Prostate gland (tissue), 2 donors: ENCODE measurements around the gene AK8.

Experiments used
- CTCF ChIP-seq, 4 experiments: fragments of 200-600 bp in 2 of 4; fragments of 450-650 bp in 2 of 4; sonication (generic) in 2 of 4; IDR thresholded peaks; 1 replicate in 3 of 4; 2 replicates in 1 of 4; pipeline ENCODE4 v1.5.1; 2016 to 2019; ENCODE audit warnings: antibody characterized with exemption in 4 of 4, mild to moderate bottlenecking in 2 of 4, moderate library complexity in 2 of 4
- POLR2A ChIP-seq: fragments of 450-650 bp; IDR thresholded peaks from one replicate; pipeline ENCODE4 v1.6.1; 2016; ENCODE audit warnings: antibody characterized with exemption, mild to moderate bottlenecking
- POLR2AphosphoS5 ChIP-seq: sonication (generic); formaldehyde crosslinking; IDR thresholded peaks from one replicate; pipeline ENCODE4 v1.6.1; 2017; ENCODE audit warnings: antibody characterized with exemption

DNA sequence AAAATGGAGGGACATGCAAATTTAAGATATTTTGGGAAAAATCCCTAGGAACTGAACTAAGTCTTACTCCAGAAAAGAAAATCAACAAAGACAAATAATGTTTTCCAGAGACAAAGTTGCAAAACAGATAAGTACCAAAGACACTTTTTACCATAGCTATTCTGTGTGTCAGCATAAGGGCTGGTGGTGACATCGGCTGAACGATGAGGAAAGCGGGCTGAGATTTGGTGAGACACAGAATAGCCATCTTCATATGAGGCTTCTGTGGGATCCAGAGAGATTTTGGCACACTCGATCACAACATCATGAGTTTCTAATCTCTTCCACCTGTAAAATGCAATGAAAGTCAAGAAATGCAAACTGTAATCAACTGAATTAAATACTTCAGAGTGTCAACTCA is 34.0 kb upstream of the AK8 start:
- no peak for TF ChIP-seq CTCF (IDR thresholded peaks at IDR 0.05)
- TF ChIP-seq POLR2A: no peak
- TF ChIP-seq POLR2AphosphoS5: no peak
